Subcutaneous abdominal adipose tissue (tissue), 5 donors: ENCODE measurements around the gene SH3BP5.
A peak's percentile ranks its signal among the peaks of the same experiment; 100 is the strongest.
"Not testable (repeated sequence)": the region's sequence is repeated elsewhere in the genome, so short reads cannot be mapped to it uniquely, and the experiment has no call there.

Experiments
- H3K27ac ChIP-seq: one replicate; pipeline ENCODE4 v1.7.0; 2013; ENCODE audit warnings: low read depth, mild to moderate bottlenecking, inconsistent platforms, low read length, moderate library complexity
- H3K27me3 ChIP-seq, 5 donors: one replicate each; pipeline ENCODE4 v1.7.0; 2013; ENCODE audit warnings: low read length in 5 of 5, inconsistent platforms in 1 of 5; ENCODE audit not compliant: control insufficient read depth in 5 of 5, insufficient read depth in 4 of 5
- H3K36me3 ChIP-seq, 5 donors: one replicate each; pipeline ENCODE4 v1.7.0; 2013; ENCODE audit warnings: low read length in 5 of 5; ENCODE audit not compliant: control insufficient read depth in 5 of 5, insufficient read depth in 5 of 5
- H3K4me1 ChIP-seq, 5 donors: one replicate each; pipeline ENCODE4 v1.7.0; 2013; ENCODE audit warnings: low read length in 5 of 5, mild to moderate bottlenecking in 3 of 5, moderate library complexity in 1 of 5; ENCODE audit not compliant: control insufficient read depth in 5 of 5, insufficient read depth in 5 of 5
- H3K4me3 ChIP-seq, 5 donors: one replicate each; pipeline ENCODE4 v1.7.0; 2013; ENCODE audit warnings: low read length in 5 of 5, low read depth in 1 of 5
- H3K9ac ChIP-seq, 5 donors: one replicate each; pipeline ENCODE4 v1.7.0; 2013; ENCODE audit warnings: low read length in 5 of 5, mild to moderate bottlenecking in 4 of 5, moderate library complexity in 3 of 5
- H3K9me3 ChIP-seq, 5 donors: one replicate each; pipeline ENCODE4 v1.7.0; 2013; ENCODE audit warnings: low read length in 5 of 5; ENCODE audit not compliant: control insufficient read depth in 5 of 5
- donor health status: healthy.
- donor health status: healthy.
- donor health status: healthy.
- donor health status: healthy.
- donor health status: healthy.

Gene SH3BP5, protein sequence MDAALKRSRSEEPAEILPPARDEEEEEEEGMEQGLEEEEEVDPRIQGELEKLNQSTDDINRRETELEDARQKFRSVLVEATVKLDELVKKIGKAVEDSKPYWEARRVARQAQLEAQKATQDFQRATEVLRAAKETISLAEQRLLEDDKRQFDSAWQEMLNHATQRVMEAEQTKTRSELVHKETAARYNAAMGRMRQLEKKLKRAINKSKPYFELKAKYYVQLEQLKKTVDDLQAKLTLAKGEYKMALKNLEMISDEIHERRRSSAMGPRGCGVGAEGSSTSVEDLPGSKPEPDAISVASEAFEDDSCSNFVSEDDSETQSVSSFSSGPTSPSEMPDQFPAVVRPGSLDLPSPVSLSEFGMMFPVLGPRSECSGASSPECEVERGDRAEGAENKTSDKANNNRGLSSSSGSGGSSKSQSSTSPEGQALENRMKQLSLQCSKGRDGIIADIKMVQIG

DNA sequence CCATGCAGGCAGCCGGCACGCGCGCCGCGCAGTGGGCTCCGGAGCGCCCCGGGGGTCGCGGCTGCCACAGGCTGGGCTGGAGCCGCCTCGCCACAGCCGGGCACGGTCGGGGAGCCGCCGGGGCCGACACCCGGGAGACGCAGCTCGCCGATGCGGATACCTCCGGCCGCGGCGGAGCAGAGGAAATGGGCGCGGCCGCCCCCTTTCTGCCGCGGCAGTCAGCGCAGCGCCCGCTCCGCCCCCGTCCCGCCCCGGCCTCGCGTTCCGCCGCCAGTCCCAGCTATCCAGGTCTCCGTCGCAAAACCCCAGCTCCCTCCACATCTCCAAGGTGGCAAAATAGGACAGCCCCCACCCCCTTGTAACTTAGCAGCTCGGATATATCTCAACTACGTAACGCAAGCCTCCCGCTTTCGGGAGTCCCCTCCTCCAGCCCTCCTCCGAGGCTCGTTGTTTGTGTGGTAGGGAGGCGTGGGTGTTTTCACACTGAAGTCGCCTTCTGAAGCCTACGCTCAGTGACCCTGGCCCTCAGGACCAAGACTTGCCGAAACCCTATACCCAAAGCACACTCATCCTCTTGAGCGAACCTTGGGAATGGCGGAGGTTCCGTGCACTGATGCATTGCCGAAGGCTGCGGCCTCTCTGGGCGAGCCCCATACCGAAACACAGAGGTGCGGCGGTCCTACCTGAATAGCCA lies at the start of gene SH3BP5:
SH3BP5 (minus strand) TSS at position 182 of the 694 bp plus-strand sequence; CDS start at position 4, 178 bp downstream.
- peaks cover 21 to 52% (median 46%) of the 10 kb centered on the region in 5 donors for H3K4me1 ChIP-seq
- H3K9ac ChIP-seq = peak within 1 kb of the TSS; percentile 81 to 96 (median 88)
- no peaks in the 10 kb centered on the region for H3K9me3 ChIP-seq
- peaks cover 2 to 13% (median 8%) of the 10 kb centered on the region in 5 donors for H3K36me3 ChIP-seq
- H3K27me3 ChIP-seq = no peaks in the 10 kb centered on the region
- peak within 1 kb of the TSS; percentile 88 for H3K27ac ChIP-seq
- peak within 1 kb of the TSS; percentile 82 to 99 (median 97) for H3K4me3 ChIP-seq

DNA sequence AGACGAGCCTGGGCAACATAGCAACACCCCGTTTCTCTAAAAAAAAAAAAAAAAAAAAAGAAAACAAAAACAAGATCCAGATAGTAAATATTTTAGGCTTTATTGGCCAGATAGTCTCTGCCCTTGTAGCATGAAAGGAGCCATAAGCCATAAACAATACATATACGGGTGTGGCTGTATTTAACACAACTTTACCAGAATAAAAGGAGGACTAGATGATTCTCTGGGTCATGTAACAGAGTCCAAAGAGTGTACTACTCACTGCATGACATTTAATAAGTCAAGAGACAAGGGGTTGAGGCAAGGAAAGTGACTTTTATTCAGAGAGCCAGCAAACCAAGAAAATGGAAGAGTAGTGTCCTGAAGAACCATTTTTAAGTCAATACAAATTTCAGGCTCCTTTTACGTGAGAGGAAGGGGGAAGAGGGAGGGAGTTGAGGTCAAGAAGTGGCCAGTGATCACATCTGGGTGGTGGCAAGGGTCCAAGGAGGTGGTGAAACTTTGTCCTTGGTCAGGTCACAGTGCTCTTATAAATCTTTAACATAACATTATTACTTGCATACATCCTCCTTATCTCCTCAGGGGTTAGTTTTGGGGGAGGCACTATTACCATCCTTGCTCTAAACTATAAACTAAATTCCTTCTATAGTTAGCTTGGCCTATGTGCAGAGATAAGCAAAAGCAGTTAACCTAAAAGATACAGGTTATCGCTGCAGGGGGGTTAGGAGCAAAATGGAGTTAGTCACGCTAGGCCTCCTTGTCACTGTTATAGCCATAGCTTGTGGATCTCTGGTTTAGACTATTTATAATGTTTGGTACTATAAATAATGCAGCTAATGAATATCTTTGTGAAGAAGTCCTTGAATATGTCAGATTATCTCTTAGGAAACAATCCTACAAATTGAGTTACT lies 48.8 kb upstream of the SH3BP5 start:
- no peak overlapping the region for H3K9ac ChIP-seq
- H3K9me3 ChIP-seq = peaks cover under 1 to 6% (median 2%) of the 10 kb centered on the region in 5 donors
- no peaks in the 10 kb centered on the region for H3K27me3 ChIP-seq
- no peaks in the 10 kb centered on the region for H3K36me3 ChIP-seq
- H3K4me1 ChIP-seq = peaks cover 0 to 21% (median 12%) of the 10 kb centered on the region in 5 donors
- H3K27ac ChIP-seq = no peak overlapping the region
- no peak overlapping the region for H3K4me3 ChIP-seq

DNA sequence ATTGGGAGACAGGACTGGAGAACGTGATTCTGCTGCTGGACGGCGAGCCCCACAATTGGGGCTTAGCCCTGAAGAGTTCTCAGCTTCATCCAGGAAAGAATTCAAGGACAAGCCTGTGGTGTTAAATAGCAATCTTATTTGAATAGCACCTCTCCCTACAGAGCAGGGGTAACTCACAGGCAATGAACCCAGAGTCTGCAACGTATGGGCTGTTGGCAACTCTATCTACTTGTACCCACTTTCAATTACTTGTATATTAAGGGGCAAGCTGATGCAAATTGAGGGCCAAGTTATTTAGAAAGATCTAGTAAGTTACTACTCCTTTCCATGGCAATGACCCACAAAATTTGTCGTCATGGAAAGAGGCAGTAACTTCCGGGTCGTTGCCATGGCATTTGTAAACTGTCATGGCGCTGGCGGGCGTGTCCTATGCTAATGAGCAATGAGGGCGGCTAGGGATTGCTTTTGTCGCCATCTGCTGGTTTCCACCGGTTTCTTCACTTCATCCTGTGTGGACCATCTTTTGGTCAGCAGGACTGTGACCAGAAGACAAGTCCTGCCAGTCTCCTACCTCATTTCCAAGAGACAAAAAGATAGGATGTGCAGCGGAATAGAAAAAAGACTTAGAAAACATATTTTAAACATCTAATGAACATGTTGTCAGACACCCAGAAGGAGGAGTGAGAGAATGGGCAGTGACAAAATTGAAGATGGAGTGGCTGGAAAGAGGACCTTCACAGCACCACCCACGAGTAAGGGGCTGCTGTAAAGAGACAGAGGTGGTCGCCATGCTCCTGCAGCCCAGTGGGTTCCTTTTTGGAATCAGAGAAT lies 45.8 kb upstream of the SH3BP5 start:
- peaks cover 0 to 13% (median 4%) of the 10 kb centered on the region in 5 donors for H3K4me1 ChIP-seq
- H3K27ac ChIP-seq = peak overlapping the region; percentile 79
- H3K9me3 ChIP-seq = no peaks in the 10 kb centered on the region
- H3K27me3 ChIP-seq = no peaks in the 10 kb centered on the region
- H3K4me3 ChIP-seq = peak overlapping the region in 2 of 5 donors; percentile 23 to 29
- H3K9ac ChIP-seq = no peak overlapping the region
- H3K36me3 ChIP-seq = no peaks in the 10 kb centered on the region

DNA sequence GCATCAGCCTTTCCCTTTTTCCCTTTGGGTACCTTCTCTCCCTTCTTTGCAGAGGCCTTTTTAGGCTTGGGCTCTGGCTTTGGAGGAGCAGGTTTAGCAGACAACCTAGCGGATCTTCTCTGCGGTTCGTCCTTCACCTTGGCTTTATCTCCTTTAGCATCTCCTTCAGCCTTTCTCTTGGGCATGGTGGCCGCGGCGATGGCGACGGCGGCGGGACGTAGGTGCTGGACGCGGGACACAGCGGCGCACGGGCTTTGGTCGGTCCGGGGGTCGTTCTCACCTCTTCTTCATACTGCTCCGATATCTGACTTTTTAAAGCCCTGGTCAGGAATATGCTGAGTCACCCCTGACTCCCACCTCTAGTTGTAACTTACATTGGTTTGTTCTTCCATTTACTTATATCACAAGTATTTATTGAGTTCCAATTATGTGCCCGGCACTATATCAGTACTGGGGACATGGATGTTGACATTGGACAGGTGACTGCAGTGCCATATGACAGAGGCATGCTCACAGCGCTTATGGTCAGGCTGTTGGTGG lies 43.1 kb upstream of the SH3BP5 start:
- no peaks in the 10 kb centered on the region for H3K9me3 ChIP-seq
- H3K9ac ChIP-seq = no peak overlapping the region
- no peak overlapping the region for H3K4me3 ChIP-seq
- H3K36me3 ChIP-seq = no peaks in the 10 kb centered on the region
- no peaks in the 10 kb centered on the region for H3K27me3 ChIP-seq
- no peak overlapping the region for H3K27ac ChIP-seq
- H3K4me1 ChIP-seq = peaks cover 0 to 9% (median 4%) of the 10 kb centered on the region in 5 donors

DNA sequence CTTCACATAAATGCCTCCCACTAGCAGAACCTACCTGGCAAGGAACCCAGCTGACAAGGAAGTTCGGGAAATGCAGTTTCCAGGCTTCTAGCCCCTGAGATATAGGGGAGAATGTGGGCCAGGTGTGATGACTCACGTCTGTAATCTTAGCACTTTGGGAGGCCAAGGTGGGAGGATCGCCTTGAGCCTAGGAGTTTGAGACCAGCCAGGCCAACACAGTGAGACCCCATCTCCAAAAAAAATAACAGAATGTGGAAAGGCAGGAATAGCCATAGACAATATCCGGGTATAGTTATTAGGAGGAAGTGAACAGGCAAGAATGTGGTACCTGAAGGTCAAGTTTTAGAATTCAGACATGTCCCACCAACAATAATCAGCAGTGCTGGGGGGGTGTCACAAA lies 40.5 kb upstream of the SH3BP5 start:
- H3K27ac ChIP-seq = no peak overlapping the region
- no peak overlapping the region for H3K9ac ChIP-seq
- H3K36me3 ChIP-seq = no peaks in the 10 kb centered on the region
- H3K27me3 ChIP-seq = no peaks in the 10 kb centered on the region
- H3K4me1 ChIP-seq = peaks cover 2 to 13% (median 9%) of the 10 kb centered on the region in 5 donors
- H3K4me3 ChIP-seq = no peak overlapping the region
- no peaks in the 10 kb centered on the region for H3K9me3 ChIP-seq

DNA sequence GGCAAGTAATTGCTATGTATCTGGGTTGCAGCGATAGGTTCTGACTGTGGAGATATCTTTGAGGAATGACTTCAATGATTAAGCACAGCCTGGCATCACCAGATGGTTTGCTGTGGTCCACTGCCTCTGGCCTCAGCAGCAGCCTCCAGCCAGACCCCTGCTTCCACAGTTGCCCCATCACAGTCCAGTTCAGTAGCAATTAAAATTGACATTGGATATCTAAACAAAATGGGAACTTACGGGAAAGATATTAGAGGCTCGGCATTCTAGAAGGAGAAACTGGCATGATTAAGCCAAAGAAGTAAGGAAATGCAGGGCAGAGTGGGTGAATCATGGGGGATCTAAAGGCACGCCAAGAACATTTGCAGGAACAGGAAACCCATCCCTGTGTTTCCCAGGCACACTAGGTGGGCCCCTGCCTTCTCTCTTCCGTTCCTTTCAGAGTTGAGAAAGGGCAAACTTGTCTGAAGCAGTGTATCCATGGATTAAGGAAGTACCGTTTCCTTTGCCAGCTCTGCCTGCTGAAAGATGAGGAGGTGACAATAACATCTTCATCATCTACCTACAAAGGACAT lies 36.3 kb upstream of the SH3BP5 start:
- Histone ChIP-seq H3K9ac (no peak overlapping the region), H3K4me3 (no peak overlapping the region), H3K27ac (no peak overlapping the region), H3K4me1 (peaks cover 2 to 20% (median 12%) of the 10 kb centered on the region in 5 donors), H3K36me3 (no peaks in the 10 kb centered on the region), H3K9me3 (no peaks in the 10 kb centered on the region), H3K27me3 (no peaks in the 10 kb centered on the region)

DNA sequence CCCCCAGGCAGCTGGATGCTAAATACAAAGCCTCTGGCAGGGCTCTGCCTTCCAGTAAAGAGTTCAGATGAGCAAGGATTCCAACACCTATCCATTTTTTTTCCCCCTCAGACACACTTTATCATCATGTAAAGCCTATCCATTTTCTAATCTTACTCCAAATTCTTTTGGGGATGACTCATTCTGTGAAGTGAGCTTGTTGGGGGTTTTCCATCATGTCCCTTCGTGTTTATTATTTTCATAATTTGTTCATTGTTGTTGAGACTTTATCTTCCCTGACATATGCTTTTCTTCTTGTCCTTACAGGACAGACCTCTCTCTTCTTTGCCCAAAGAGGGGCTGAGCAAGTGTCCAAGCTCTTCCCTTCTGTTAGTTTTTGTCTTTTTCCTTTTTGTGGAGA lies 34.7 kb upstream of the SH3BP5 start:
- Histone ChIP-seq H3K27me3 (no peaks in the 10 kb centered on the region), H3K36me3 (no peaks in the 10 kb centered on the region), H3K4me1 (peaks cover 2 to 28% (median 19%) of the 10 kb centered on the region in 5 donors), H3K27ac (no peak overlapping the region), H3K9me3 (no peaks in the 10 kb centered on the region), H3K4me3 (no peak overlapping the region), H3K9ac (no peak overlapping the region)

DNA sequence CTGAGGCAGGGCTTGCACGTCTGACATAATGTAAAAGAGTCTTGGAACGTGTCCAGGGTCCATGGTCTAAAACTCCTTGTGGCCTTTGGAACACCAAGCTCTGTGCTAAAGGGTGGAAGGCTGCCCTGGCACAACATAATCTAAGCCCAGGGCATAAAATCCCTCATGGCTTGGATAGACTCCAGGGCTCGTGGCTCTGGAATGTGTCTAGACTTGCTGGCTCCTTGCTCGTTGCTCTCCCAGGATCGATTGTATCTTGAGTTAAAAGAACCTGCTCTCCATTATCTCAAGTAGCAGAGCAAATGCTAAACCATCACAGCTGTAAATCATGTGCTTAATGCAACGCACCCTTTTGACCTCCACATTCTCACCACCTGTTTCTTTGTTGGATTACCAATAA lies 31.7 kb upstream of the SH3BP5 start:
- H3K4me1 ChIP-seq = peaks cover 2 to 46% (median 36%) of the 10 kb centered on the region in 5 donors
- H3K9ac ChIP-seq, H3K4me3 ChIP-seq, H3K27ac ChIP-seq, H3K27me3 ChIP-seq, H3K9me3 ChIP-seq, H3K36me3 ChIP-seq: not testable (repeated sequence)
